ENCODE data around the gene FAM83E.
A peak's percentile ranks its signal among the peaks of the same experiment; 100 is the strongest.
"Not testable (repeated sequence)": the region's sequence is repeated elsewhere in the genome, so short reads cannot be mapped to it uniquely, and the experiment has no call there.

Gene FAM83E

DNA sequence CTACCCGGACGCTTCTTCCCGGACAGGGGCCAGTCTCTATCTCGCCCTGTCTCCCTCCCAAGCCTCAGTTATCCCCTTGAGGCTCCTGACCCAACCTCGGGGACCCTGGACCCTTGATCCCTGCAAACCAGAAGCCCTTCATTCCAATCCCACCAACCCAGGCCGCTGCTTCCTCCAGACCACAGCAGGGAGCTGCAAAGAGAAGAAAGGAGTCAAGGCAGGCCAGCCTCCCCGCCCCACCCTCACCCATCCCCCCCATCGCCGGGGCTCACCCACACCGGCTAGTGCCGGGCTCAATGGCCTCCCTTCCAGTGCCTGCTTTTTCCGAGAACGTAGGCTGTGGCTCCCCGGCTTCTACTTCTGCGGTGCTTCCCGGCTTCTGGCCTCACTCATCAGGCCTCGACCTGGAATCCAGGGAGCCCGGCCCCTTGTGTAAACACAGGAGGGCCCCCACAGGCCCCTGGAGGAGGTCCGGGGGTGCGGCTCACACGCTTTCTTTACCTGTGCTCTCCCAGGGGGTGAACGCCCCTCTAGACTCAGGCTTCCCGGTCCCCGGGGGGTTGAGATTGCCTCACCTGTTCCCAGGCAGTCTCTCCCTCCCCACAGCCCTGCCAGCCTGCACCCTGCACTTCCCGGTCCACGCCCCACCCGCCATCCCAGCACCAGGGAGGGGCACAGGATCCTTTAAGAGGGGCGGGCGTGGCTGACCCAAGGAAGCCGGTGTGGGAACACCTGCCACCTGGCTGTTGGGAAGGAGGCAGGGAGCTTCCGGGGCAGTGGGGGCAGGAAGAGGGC, at the start of gene FAM83E:
TSS of gene FAM83E (minus strand) at position 641 of the 795 bp plus-strand sequence. CDS start 1,704 bp downstream, outside the sequence.
- H3K27ac ChIP-seq, result peak within 1 kb of the TSS in 15 of 21 experiments; percentile 0 to 96 (median 48)
- H3K4me3 ChIP-seq, result no peak within 1 kb of the TSS

DNA sequence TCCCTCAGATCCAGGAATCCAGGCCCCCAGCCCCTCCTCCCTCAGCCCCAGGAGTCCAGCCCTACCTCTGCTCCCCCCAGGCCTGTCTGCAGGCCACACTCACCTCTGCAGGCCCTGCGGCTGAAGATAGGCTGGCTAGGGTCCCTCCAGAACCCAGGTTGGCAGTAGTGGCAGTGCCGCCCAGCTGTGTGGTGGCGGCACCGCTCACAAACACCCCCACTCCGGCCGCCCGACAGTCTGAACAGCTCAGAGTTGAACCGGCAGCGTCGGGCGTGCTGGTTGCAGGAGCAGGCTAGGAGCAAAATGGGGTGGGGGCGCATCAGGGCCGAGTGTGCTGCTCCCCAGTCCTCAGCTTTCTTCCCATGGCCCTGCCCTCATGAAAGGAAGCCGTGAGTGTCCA, 49.6 kb upstream of the FAM83E start:
- Histone ChIP-seq H3K4me3 (no peak overlapping the region), H3K27ac (no peak overlapping the region)

DNA sequence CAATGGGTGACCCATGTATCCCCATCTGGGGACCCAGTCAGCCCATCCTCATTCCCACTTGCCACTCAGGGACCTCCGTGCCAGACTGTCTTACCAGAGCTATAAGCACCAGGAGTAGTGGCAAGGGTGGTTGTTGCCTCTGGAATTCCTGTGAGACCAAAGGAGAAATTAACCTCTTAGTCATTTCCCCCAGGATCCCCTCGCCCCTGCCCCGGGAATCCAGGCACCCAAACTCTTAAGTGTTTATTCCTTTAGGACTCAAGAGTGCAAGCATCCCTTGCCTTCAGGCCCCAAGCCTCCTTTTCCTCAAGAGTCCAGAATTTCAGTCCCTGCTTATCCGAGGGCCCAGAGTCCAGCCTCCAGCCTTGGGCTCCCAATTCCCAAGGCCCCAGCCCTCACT, 48.8 kb upstream of the FAM83E start:
- H3K27ac ChIP-seq, result no peak overlapping the region

DNA sequence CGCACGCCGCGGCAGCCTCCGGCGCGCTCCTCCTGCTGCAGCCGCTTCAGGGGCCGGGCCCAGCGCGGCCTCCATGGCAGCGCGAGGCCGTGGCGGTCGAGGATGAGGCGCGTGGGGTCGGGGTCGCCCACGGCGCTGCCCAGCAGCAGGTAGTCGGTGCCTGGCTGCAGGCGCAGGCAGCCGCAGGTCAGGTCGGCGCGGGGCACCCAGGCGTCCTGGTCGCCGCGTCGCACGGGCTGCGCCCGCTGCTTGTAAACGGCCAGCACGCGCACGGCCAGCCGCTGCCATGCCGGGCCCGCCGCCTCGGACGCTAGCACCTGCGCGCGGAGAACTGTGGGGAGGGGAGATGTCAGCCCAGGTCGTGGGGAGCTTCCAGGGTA, 46.8 kb upstream of the FAM83E start:
- Histone ChIP-seq H3K4me3 (no peak overlapping the region), H3K27ac (peak overlapping the region in 2 of 21 experiments; percentile 65 to 67)

More for the DNA sequence above, 48.8 kb upstream of the FAM83E start:
- H3K4me3 ChIP-seq, result no peak overlapping the region

DNA sequence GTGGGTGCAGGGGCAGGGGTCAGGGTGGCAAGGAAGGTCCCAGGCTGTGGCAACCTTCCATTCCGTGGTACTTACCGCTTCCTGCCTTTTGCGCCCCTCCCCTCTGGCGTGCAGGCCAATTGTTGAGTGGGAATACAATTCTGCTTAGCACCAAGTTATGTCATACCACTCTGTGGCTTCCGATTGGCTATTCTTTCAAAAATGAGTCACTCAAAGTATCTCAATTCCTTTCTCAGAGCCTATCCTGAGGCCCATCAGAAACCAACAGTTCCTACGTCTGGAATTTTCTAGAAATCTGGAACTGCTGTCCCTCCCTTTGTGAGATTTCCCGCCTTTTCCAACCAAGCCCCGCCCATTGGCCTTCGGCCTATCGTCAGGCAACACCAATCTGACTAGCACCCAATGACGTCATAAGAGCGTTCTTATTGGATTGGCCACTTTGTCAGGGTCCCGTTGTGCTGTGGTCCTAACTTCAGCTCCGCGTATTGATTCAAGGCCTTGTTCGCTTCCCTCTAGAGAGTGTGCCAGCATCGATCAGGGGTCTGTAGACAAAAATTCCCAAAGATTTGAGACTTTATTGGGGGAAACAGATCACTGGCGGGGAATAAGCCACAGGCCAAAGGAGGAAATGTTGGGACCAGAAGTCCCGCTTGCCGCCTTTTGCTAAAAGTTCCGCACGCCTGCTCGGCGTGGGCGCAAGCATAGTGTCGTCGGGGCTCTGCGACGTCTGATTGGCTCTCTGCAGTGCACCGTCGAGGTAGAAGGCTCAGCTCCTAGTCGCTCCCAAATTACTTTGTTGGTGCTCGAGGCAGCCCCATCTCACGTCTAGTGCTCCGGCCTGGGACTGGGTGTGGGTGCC, 46.2 kb upstream of the FAM83E start:
- Histone ChIP-seq H3K27ac (peak overlapping the region in 10 of 21 experiments; percentile 6 to 67 (median 54)), H3K4me3 (peak overlapping the region in 1 of 7 experiments; percentile 4)

DNA sequence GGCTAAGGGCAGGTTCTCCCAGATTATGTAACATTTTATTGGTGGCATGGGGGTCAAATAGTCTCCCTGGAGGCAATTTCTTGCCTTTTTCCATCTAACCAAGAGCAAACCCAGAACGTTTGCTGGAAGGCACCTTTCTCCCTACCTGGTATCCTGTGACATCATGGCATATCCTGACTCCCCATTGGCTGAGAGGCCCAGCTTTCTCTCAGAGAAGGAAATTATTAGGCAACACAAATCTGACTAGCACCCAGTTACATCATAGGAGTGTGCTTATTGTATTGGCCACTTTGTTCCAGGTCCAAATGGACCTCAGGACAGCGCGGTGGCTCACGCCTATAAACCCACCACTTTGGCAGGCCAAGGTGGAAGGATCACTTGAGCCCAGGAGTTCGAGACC, 44.9 kb upstream of the FAM83E start:
- Histone ChIP-seq H3K27ac (no peak overlapping the region), H3K4me3 (no peak overlapping the region)

DNA sequence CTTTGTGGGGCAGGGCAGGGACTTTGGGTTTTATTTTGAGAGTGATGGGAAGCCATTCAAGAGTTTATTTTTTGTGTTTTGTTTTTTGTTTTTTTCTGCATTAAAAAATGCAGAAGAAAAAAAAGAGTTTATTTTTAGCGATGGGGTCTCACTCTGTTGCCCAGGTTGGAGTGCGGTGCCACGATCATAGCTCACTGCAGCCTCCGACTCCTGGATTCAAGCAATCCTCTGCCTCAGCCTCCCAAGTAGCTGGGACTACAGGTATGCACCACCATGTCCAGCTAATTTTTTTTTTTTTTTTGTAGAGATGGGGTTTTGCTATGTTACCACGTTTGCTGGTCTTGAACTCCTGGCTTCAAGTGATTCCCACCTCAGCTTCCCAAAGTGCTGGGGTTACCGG, 43.6 kb upstream of the FAM83E start:
- no peak overlapping the region for H3K27ac ChIP-seq
- H3K4me3 ChIP-seq, result no peak overlapping the region

DNA sequence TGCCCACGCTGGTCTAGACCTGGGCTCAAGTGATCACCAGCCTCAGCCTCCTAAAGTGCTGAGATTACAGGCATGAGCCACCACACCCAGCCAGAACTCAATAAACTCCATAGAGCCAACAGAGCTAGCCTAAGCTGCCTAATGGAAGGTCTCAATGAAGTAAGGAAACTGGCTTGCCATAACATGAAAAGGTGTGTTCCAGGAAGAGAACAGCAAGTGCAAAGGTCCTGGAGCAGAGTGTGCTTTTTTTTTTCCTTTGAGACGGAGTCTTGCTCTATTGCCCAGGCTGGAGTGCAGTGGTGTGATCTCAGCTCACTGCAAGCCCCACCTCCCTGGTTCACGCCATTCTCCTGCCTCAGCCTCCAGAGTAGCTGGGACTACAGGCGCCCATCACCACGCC, 43.0 kb upstream of the FAM83E start:
- not testable (repeated sequence) for H3K27ac ChIP-seq, H3K4me3 ChIP-seq

DNA sequence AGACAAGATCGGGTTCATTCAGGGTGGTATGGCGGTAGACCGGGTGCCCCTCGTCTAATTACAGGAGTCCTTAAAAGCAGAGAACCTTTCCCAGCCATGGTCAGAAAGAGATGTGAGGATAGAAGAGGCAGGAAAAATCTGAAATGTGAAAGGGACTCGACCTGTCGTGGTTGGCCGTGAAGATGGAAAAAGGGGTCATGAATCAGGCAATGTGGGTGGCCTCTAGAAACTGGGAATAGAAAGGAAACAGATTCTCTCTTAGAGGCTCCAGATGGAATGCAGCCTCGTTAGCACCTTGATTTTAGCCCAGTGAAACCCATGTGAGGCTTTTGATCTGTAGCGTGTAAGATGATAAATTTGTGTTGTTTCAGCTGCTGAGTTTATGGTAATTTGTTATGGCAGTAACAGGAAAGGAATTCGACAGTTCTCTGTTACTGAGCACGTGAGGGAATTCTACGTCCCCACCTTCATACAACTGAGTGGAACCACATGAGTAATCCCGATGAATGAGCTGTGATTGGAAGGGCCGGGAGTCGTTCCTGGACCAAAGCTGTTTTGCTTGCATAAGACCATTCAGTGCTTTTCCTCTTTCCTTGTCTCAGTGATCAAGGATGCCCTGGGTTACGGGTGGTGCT, 42.1 kb upstream of the FAM83E start:
- no peak overlapping the region for H3K27ac ChIP-seq

DNA sequence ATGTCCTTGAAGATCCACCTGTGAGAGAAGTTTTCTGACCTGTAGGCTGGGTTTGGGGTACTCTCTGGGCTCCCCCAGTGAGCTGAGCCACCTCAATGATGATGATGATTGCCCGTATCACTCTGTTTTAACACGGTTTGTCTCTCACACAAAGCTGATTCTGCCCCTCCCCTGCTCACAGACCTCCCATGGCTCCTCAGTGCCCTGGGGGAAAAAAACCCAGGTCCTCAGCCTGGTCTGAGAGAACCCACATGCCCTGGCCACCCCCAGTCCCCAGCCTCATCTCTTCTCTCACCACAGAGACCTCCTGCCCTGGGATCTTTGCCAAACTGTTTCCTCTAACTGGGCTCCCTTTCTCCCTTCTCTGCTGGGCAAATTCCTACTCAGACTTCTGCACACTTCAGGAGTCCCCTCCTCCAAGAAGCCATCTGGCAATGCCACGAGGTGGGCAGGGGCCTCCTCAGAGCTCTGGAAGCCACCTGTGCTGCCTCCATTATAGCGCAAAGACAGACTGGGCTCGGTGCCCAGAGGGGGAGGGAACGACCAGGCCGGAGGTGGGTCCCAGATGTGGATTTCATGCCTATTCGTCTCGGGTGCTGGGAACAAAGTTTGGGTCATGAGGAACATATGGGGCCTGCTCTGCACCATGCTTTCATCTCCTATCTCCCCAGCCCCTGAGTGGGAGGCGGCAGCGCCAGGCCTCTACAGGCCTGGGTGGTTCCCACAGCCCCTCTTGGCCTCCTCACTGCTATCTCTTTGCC, 39.6 kb upstream of the FAM83E start:
- Histone ChIP-seq H3K27ac (no peak overlapping the region), H3K4me3 (no peak overlapping the region)

More for the DNA sequence above, 42.1 kb upstream of the FAM83E start:
- H3K4me3 ChIP-seq, result no peak overlapping the region

DNA sequence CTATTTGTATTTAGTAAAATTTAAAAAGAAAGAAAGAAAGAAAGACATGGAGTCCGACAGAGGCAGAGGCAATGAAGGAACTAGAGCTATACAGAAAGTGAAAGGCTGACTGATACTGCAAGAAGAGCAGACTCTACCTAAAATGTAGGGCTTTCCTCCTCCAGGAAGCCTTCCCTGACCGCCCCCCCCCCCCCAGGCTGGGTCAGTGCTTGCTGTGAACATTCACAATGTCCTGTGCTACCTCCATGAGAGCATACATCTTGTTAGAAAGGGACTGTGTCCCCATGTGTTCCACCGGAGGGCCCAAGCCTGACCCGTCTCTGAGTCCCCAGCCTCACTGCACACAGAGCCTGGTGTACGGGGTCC, 36.8 kb upstream of the FAM83E start:
- H3K4me3 ChIP-seq, result no peak overlapping the region
- H3K27ac ChIP-seq, result peak overlapping the region in 1 of 21 experiments; percentile 10

DNA sequence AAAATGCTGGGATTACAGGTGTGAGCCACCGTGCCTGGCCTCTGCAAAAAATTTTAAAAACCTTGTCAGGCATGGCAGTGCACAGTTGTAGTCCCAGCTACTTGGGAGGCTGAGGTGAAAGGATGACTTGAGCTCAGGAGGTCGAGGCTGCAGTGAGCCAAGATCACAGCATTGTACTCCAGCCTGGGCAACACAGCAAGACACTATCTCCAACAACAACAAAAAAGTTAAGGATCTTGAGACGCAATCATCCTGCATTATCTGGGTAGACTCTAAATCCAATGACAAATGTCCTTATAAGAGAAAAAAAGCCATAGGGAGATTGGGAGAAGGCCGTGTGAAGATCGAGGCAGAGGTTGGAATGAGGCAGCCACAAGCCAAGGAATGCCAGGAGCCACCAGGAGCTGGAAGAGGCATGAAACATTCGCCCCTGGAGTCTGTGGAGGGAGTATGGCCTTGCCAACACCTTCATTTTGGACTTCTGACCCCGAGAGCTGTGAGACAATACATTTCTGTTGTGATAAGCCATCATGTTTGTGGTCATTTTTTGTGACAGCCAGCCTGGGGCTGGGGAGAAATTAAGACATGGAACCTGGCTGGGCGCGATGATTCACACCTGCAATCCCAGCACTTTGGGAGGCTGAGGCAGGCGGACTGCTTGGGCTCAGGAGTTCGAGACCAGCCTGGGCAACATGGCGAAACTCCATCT, 36.3 kb upstream of the FAM83E start:
- Histone ChIP-seq H3K27ac (no peak overlapping the region), H3K4me3 (no peak overlapping the region)

DNA sequence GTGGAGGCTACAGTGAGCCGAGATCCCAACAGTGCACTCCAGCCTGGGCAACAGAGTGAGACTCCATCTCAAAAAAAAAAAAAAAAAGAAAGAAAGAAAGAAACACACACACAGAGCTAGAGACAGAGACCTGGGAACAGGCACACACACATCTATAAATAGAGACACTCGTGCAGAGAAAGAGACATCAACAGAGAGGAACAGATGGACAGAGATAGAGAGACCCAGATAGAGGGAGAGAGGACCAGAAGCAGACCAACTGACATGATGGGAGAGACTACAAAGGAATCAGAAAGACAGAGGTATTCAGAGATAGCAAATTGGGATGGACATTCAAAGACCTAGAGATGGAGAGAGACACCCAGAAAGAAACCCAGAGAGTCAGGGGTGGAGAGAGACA, 33.3 kb upstream of the FAM83E start:
- H3K4me3 ChIP-seq, result no peak overlapping the region
- H3K27ac ChIP-seq, result peak overlapping the region in 1 of 21 experiments; percentile 52

DNA sequence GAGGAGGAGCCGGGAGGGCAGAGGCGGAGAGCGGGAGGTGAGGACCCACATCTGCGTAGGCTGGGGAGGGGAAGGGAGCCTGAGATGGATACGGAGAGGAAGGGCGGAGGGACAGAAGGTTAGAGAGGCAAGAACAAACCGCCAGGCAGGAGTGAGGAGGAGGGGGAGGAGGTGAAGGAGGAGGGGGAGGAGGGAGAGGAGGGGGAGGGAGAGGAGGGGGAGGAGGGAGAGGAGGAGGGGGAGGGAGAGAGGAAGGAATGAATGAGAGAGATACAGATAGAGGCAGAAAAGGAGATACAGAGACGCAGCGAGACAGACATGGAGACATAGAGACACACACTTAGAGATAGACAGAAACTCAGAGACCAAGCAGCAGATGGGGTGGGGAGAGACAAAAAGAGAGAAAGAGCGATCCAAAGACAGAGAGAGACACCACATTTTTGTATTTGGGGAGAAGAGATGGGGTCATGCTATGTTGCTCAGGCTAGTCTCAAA, 31.9 kb upstream of the FAM83E start:
- Histone ChIP-seq H3K4me3 (peak overlapping the region; percentile 36 to 53 (median 47)), H3K27ac (peak overlapping the region in 18 of 21 experiments; percentile 66 to 92 (median 84))

DNA sequence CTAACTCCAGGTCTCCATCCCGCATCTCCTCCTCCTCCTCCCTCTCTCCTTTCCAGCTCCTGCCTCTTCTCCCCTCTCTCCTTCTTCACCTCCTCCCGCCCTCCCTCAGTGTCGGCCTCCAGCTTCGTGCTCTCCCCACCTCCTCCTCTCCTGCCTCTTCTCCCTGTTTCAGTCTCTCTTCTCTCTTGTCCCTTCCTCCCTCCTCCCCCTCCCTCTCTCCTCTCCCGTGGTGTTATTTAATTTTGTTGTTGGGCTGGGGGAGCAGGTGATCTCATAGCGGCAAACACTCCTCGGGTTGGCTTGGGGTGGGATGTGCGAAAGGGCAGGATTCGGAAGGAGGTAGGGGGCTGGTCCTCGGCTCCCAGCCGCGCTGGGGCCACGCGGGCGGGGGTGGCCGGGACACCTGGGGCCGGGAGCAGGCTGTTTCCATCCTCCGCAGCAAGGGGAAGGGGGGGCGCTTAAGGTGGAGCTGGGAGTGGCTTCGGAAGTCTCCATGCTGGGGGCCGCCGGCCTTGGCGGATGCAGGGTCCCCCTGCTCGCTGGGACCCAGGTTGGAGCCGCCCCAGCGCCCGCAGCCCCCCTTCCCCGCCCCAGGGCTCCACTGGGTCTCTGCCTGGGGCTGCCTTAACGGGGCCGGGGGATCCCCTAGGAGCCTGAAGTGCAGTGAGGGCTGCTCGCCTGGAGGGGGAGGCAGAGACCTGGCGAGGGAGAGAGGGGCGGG, 31.3 kb upstream of the FAM83E start, which contains the start of gene CA11:
TSS of gene CA11 (minus strand) at position 187 of the 721 bp plus-strand sequence. CDS start 555 bp downstream, outside the sequence.
- peak within 1 kb of the TSS; percentile 27 to 92 (median 84) for H3K27ac ChIP-seq
- H3K4me3 ChIP-seq, result peak within 1 kb of the TSS; percentile 36 to 53 (median 47)

DNA sequence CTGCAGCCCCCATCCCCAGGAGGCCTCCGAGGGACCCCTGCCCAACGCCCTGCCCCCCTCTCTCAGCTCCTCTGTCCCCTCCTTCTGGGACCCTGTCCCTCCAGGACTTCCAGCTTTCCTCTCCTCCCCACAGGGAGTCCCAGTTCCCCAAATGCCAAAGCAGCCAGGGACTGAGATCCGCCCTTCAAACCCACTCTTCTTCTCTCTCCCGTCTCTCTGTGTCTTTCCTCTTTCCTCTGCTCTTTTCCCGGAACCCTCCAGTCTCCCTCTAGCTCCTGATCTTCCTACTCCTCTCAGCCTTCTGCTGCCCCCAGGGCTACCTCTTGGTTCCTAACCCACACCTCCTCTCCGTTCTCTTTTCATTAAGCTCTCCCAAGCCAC, 30.7 kb upstream of the FAM83E start:
- H3K4me3 ChIP-seq, result peak overlapping the region; percentile 36 to 53 (median 47)

DNA sequence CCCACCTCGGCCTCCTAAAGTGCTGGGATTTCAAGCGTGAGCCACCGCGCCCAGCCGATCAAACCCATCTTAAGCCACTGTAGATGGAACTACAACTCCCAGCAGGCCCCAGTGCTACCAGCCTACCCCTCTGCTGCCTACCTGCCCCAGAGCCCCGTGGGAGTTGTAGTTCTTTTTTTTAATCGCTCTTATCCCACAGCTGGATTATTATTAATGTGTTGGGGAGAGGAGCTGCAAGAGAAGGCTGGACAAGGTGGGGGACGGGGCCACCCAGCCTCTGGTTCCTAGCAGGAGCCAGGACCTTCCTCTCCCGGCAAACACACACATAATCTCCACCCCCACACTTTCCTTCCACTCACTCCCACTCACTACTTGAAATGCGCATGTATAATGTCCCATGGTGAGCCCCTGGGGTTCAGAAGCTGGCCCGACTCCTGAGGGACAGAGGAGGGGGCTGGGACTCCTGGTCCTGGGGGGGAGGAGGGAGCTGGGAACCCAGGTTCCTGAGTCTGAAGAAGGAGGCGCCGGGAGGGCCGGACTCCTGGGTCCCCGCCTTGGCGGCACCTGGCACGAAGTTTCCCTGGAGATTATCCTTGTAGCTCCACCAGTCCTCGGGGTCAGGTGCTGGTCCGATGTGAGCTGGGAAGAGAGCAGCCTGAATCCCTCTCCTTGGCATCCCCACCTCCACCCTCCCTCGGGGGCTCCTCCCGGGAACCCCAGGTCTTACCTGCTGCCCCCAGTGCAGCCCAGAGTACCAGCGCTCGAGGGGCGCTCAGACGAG, 30.2 kb upstream of the FAM83E start:
- peak overlapping the region; percentile 36 to 53 (median 47) for H3K4me3 ChIP-seq

More for the DNA sequence above, 30.7 kb upstream of the FAM83E start:
- H3K27ac ChIP-seq, result peak overlapping the region in 20 of 21 experiments; percentile 17 to 92 (median 84)

More for the DNA sequence above, 30.2 kb upstream of the FAM83E start:
- H3K27ac ChIP-seq, result peak overlapping the region in 20 of 21 experiments; percentile 17 to 92 (median 84)

All from skin epidermis (tissue), 12 donors.